CD14-positive monocyte (primary cell): ENCODE data around the gene POU2AF3. TPM values are rescaled to one million over a fixed set of nuclear protein-coding genes. Genes with fewer than 3 reads are reported as not detected.

Experiments
- DNase-seq, 3 donors: peaks; one replicate each; pipeline ENCODE4 v3.0.0-alpha.2; 2011 to 2022
- H2AFZ ChIP-seq: 2 replicates; pipeline ENCODE4 v1.6.0; 2012; ENCODE audit warnings: mild to moderate bottlenecking, low read depth, low read length, inconsistent platforms; ENCODE audit not compliant: insufficient read depth, poor library complexity, severe bottlenecking
- H3K27ac ChIP-seq, 2 donors: 1 replicate in 1 of 2; 2 replicates in 1 of 2; pipeline ENCODE4 v1.5.1; 2012 to 2013; ENCODE audit warnings: low read length in 2 of 2, control low read depth in 1 of 2, inconsistent platforms in 1 of 2, low read depth in 1 of 2, mild to moderate bottlenecking in 1 of 2
- H3K27me3 ChIP-seq, 2 donors: one replicate each; pipeline versions ENCODE4 v1.6.0 to v1.6.1; 2011 to 2013; ENCODE audit warnings: low read length in 2 of 2; ENCODE audit not compliant: control insufficient read depth in 2 of 2, insufficient read depth in 2 of 2
- H3K36me3 ChIP-seq, 2 donors: replicated peaks in 1 of 2; 1 replicate in 1 of 2; 2 replicates in 1 of 2; pipeline versions ENCODE4 v1.5.1 to v1.6.1; 2012 to 2013; ENCODE audit warnings: low read length in 2 of 2, control low read depth in 1 of 2, inconsistent platforms in 1 of 2, mild to moderate bottlenecking in 1 of 2; ENCODE audit not compliant: insufficient read depth in 2 of 2, control insufficient read depth in 1 of 2
- H3K4me1 ChIP-seq, 2 donors: 1 replicate in 1 of 2; 2 replicates in 1 of 2; pipeline versions ENCODE4 v1.5.1 to v1.6.1; 2012 to 2013; ENCODE audit warnings: low read length in 2 of 2, control low read depth in 1 of 2, inconsistent platforms in 1 of 2, mild to moderate bottlenecking in 1 of 2, moderate library complexity in 1 of 2; ENCODE audit not compliant: insufficient read depth in 2 of 2, control insufficient read depth in 1 of 2
- H3K4me2 ChIP-seq: replicated peaks from 2 replicates; pipeline ENCODE3; 2012; ENCODE audit warnings: low read length, moderate library complexity, mild to moderate bottlenecking; ENCODE audit not compliant: poor library complexity, severe bottlenecking; ENCODE audit errors: extremely low read depth
- H3K4me3 ChIP-seq, 3 experiments: fragments of 200-600 bp in 1 of 3; sonication (generic) in 1 of 3; replicated peaks in 1 of 3; 1 replicate in 2 of 3; 2 replicates in 1 of 3; pipeline ENCODE4 v1.5.1; 2011 to 2013; ENCODE audit warnings: low read length in 3 of 3, mild to moderate bottlenecking in 3 of 3, control low read depth in 2 of 3, low read depth in 2 of 3, inconsistent platforms in 1 of 3, moderate library complexity in 1 of 3
- H3K79me2 ChIP-seq: 2 replicates; pipeline ENCODE4 v1.6.0; 2012; ENCODE audit warnings: mild to moderate bottlenecking, control low read depth, inconsistent platforms, low read length, moderate library complexity; ENCODE audit not compliant: insufficient read depth
- H3K9ac ChIP-seq: 2 replicates; pipeline ENCODE4 v1.6.0; 2017; ENCODE audit warnings: low read length, mild to moderate bottlenecking; ENCODE audit not compliant: insufficient read depth, poor library complexity, severe bottlenecking
- H3K9me3 ChIP-seq, 2 donors: replicated peaks in 1 of 2; 1 replicate in 1 of 2; 2 replicates in 1 of 2; pipeline versions ENCODE4 v1.5.1 to v1.6.1; 2012 to 2013; ENCODE audit warnings: low read length in 2 of 2, control low read depth in 1 of 2; ENCODE audit not compliant: control insufficient read depth in 1 of 2, insufficient read depth in 1 of 2
- H4K20me1 ChIP-seq: 2 replicates; pipeline ENCODE4 v1.6.0; 2012; ENCODE audit warnings: mild to moderate bottlenecking, low read length, control low read depth, moderate library complexity; ENCODE audit not compliant: insufficient read depth
- H3K27ac Mint-ChIP-seq, 7 donors: one replicate each; pipeline ENCODE4 v1.8.0; 2020; ENCODE audit warnings: mild to moderate bottlenecking in 7 of 7, mixed read lengths in 7 of 7, moderate library complexity in 6 of 7, inconsistent platforms in 2 of 7
- H3K27me3 Mint-ChIP-seq, 3 donors: one replicate each; pipeline ENCODE4 v1.8.0; 2021 to 2022; ENCODE audit warnings: low read depth in 3 of 3, mild to moderate bottlenecking in 3 of 3, mixed read lengths in 3 of 3, moderate library complexity in 3 of 3, inconsistent platforms in 1 of 3
- H3K36me3 Mint-ChIP-seq, 2 donors: one replicate each; pipeline ENCODE4 v1.8.0; 2020; ENCODE audit warnings: mixed read lengths in 2 of 2, inconsistent platforms in 1 of 2, mild to moderate bottlenecking in 1 of 2
- H3K4me1 Mint-ChIP-seq: one replicate; pipeline ENCODE4 v1.8.0; 2020; ENCODE audit warnings: mild to moderate bottlenecking, mixed read lengths
- H3K4me3 Mint-ChIP-seq, 2 donors: one replicate each; pipeline ENCODE4 v1.8.0; 2020; ENCODE audit warnings: mild to moderate bottlenecking in 2 of 2, mixed read lengths in 2 of 2, moderate library complexity in 1 of 2
- H3K9me3 Mint-ChIP-seq, 7 donors: one replicate each; pipeline ENCODE4 v1.8.0; 2020 to 2022; ENCODE audit warnings: mixed read lengths in 7 of 7, mild to moderate bottlenecking in 6 of 7, moderate library complexity in 6 of 7, inconsistent platforms in 2 of 7
- WGBS: methylation state at CpG from one replicate; pipeline ENCODE4 v1.1.5; 2013; ENCODE audit warnings: missing lambda C conversion rate; ENCODE audit not compliant: insufficient coverage; 5-methylcytosine and 5-hydroxymethylcytosine counted together
- intact Hi-C, 2 donors: fragments of 100-400 bp; cut with micrococcal nuclease; formaldehyde crosslinking; loops; one replicate each; pipeline versions ENCODE4 v1.15.0 to v1.15.1; 2023
- polyA plus RNA-seq, 3 donors: library from polyadenylated mRNA; depleted of rRNA in 1 of 3; unstranded in 2 of 3; stranded (reverse) in 1 of 3; fragments of 300-500 nt in 2 of 3; fragments of >200 nt in 1 of 3; fragmentation: Illumina TruSeq in 2 of 3; gene quantifications; 1 replicate in 2 of 3; 2 replicates in 1 of 3; pipeline ENCODE4 v1.2.3, GENCODE V29; 2012 to 2021
- TF ChIP-seq, protein P1 (sequence below): fragments of 200-600 bp; IDR thresholded peaks from one replicate; pipeline ENCODE4 v1.8.0; 2022; ENCODE audit warnings: antibody characterized with exemption, mild to moderate bottlenecking

Gene POU2AF3
- polyA plus RNA-seq, 3 donors = not detected

DNA sequence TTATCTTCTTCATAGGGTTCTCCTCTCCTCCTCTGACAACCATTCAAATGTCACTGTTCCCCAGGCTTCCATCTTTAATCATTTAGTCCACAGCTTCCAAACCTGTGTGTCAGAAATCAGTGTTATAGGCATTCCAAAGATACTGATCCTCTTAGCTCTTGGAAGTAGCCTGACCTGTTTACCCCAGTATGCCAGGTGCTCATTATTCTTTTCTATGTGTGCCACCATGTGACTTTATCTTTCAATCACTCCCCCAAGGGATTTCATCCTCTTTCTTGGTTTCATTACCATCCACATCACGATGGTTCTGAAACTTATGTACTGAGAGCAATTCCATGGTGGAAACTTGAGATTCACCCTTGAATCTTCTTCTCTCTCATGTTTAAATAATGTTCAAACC lies 45.2 kb upstream of the POU2AF3 start:
- no peaks in the 10 kb centered on the region for H3K36me3 Mint-ChIP-seq
- Histone ChIP-seq H3K79me2 (no peaks in the 10 kb centered on the region), H3K27me3 (no peaks in the 10 kb centered on the region), H3K9ac (no peak overlapping the region), H3K4me2 (no peak overlapping the region), H3K9me3 (no peaks in the 10 kb centered on the region), H2AFZ (no peak overlapping the region), H3K27ac (no peak overlapping the region), H3K4me1 (no peaks in the 10 kb centered on the region), H4K20me1 (no peaks in the 10 kb centered on the region), H3K36me3 (no peaks in the 10 kb centered on the region), H3K4me3 (no peak overlapping the region)
- TF ChIP-seq, protein P1, sequence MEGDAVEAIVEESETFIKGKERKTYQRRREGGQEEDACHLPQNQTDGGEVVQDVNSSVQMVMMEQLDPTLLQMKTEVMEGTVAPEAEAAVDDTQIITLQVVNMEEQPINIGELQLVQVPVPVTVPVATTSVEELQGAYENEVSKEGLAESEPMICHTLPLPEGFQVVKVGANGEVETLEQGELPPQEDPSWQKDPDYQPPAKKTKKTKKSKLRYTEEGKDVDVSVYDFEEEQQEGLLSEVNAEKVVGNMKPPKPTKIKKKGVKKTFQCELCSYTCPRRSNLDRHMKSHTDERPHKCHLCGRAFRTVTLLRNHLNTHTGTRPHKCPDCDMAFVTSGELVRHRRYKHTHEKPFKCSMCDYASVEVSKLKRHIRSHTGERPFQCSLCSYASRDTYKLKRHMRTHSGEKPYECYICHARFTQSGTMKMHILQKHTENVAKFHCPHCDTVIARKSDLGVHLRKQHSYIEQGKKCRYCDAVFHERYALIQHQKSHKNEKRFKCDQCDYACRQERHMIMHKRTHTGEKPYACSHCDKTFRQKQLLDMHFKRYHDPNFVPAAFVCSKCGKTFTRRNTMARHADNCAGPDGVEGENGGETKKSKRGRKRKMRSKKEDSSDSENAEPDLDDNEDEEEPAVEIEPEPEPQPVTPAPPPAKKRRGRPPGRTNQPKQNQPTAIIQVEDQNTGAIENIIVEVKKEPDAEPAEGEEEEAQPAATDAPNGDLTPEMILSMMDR = no peak
- no peak overlapping the region for H3K27ac Mint-ChIP-seq
- peaks cover 5% of the 10 kb centered on the region for H3K4me1 Mint-ChIP-seq
- H3K27me3 Mint-ChIP-seq = peaks cover 0 to 2% (median 1%) of the 10 kb centered on the region in 3 donors
- peaks cover 0 to 2% (median 0%) of the 10 kb centered on the region in 7 donors for H3K9me3 Mint-ChIP-seq
- intact Hi-C loops = no loop called here
- H3K4me3 Mint-ChIP-seq = no peak overlapping the region
- WGBS = no CpG with 5 or more reads among the region's 1 CpG
- DNase-seq = no peak

DNA sequence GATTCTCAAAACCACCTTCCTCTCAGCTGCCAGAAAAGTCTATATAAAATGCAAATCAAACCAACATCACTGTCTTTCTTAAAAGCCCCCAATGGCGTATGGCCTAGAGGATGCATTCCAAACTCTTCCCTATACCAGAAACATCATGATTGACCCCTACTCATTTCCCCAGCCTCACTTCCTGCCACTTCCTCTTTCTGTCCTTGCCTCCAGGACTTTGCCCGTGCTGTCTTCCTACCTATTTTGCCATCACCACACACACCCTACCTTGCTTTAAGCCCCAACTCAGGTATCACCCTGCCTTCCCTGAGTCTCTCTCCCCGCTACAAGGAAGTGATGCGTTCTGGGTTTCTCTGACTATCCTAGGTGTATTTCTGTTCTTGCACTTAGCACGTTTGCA lies 44.7 kb upstream of the POU2AF3 start:
- no peak overlapping the region for H3K4me2 ChIP-seq
- H3K79me2 ChIP-seq = no peaks in the 10 kb centered on the region
- Mint-ChIP-seq H3K4me3 (no peak overlapping the region), H3K9me3 (peaks cover 0 to 2% (median 0%) of the 10 kb centered on the region in 7 donors), H3K4me1 (peaks cover 5% of the 10 kb centered on the region), H3K36me3 (no peaks in the 10 kb centered on the region), H3K27ac (no peak overlapping the region), H3K27me3 (peaks cover 0 to 2% (median 1%) of the 10 kb centered on the region in 3 donors)
- no peak overlapping the region for H2AFZ ChIP-seq
- no peaks in the 10 kb centered on the region for H3K4me1 ChIP-seq
- no peak overlapping the region for H3K4me3 ChIP-seq
- no peak for DNase-seq
- no peak overlapping the region for H3K27ac ChIP-seq
- intact Hi-C loops = no loop called here
- H3K36me3 ChIP-seq = no peaks in the 10 kb centered on the region
- TF ChIP-seq, protein P1 = no peak
- H3K9me3 ChIP-seq = no peaks in the 10 kb centered on the region
- no peak overlapping the region for H3K9ac ChIP-seq
- 54% methylated on average over 2 of the region's 5 CpGs for WGBS
- no peaks in the 10 kb centered on the region for H3K27me3 ChIP-seq
- no peaks in the 10 kb centered on the region for H4K20me1 ChIP-seq
